NCI-H69 (cell line): Measurements from ENCODE around the gene CNTNAP5.
"Not testable (repeated sequence)": the region's sequence is repeated elsewhere in the genome, so short reads cannot be mapped to it uniquely, and the experiment has no call there.

Experiments
- DNase-seq: peaks from one replicate; lab custom pipeline; 2025; lab: John Stamatoyannopoulos, UW

Gene CNTNAP5

DNA sequence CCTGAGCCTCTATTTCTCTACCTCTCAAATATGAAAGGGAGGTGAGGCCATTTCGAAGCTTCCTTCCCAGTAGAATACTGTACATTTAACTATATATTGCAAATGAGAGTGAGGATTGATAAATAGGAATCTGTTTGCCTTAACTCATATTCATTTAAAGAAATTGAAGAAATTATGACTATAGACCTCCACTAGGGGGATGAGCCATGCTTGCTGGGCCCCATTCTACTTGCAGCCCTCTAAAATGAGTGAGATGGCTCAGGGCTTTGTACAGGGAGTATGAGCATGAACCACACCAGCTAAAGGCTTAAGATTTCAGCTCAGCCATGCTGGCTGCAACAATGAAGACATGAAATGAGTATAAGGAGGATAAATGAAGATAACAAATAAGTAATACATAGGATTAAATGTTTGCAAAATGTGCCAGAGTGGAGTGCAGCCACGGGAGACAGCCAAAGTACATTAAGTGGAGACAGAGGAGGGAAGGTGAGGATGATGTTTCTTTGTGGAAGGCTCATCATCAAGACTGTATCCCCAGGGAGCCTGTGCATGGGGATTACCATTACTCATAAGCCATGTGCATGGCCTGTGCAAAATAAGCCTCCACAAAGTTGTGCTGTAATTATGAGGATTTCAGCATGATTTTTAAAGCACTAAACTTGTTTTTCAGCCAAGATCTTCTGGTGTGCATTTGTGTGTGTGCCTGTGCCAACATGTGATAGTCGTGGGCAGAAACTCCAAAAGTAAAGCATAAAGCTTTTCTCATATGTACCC, 300.8 kb downstream of the CNTNAP5 start:
- DNase-seq, result no peak

DNA sequence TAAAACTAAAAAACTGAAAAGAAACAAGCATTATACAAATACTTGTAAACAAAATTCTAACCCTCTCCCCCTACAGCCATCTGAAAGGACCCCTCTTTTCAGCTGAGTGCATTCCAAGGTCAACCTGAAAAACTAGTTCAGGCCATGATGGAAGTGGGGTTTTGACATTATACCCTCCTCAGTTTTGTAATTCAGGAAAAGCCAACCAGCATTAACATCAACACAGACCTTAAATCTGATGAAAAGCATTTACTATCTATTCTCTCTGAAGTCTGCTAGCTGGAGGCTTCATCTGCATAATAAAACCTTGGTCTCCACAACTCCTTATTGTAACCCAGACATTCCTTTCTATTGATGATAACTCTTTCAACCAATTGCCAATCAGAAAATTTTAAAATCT, 302.2 kb downstream of the CNTNAP5 start:
- DNase-seq, result no peak

DNA sequence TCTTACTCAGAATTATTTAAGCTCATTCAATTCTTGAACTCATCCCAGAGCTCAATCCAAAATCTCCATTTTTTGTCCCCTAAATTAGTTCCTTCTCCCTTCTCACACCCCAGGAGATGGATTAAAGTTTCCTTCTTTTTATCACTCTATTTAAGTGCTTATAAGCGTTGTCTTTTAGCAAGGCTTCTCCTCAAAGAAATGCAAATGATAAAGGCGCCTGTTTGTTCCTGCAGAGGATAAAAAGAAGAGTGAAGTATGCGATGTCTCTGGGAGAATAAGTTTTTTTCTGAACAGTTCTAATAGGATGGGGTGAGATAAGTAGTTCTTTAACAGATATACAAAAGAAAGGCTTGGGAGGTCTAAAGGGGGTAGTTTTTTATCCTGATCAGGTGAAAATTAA, 303.3 kb downstream of the CNTNAP5 start:
- DNase-seq, result no peak

DNA sequence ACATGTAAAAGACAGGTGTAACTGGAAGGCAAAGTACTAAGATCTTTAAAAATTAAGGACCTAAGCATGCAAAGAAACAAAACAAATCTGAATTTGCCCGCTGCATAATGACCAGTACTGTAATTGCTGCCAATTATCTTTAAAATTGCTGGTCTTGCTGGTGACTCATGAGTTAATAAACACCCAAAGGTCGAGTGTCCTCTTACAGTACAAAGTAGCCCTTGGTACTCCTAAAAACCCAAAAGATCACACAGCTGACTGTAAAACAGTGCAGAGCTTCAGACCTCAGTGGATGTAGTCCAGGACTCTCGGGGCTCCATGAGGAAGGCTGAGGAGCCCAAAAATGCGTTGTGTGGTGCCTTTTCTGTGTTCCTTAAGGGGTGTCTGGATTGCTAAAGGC, 308.7 kb downstream of the CNTNAP5 start:
- no peak for DNase-seq

DNA sequence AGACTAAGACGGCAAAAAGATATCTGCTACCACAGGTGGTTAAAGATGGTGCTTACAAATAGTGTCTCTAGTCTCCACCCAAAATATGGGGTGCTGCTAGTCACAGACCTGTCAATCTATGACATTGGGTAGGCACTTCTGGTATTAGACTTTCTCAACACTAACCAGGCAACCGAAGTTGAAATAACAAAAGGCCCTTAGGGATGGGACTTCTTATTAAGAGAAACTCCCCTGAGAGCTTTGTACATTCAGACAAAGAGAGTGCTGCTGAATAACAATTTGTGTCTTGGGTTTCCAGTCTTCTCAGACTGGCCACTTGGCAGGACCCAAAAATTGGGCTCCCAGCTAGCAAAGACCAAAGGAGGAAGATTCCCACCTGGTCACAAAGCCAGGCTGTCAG, 310.0 kb downstream of the CNTNAP5 start:
- no peak for DNase-seq

DNA sequence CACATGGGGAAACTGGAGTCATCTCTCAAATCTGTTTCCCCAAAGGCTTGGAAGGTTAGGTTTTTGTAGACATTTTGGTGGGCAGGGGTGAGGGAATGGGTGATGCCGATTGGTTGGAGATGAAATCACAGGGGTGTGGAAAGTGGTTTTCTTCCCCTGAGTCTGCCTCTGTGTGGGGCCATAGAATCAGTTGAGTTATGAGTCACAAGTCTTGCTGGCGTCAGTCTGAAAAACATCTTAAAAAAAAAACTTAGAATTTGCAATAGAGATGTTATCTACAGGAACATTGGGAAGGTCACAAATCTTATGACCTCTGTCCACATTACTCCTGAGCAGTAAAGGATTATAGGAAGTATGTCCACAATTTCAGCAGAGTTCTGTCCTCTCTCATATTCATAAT, 314.6 kb downstream of the CNTNAP5 start:
- DNase-seq, result no peak

DNA sequence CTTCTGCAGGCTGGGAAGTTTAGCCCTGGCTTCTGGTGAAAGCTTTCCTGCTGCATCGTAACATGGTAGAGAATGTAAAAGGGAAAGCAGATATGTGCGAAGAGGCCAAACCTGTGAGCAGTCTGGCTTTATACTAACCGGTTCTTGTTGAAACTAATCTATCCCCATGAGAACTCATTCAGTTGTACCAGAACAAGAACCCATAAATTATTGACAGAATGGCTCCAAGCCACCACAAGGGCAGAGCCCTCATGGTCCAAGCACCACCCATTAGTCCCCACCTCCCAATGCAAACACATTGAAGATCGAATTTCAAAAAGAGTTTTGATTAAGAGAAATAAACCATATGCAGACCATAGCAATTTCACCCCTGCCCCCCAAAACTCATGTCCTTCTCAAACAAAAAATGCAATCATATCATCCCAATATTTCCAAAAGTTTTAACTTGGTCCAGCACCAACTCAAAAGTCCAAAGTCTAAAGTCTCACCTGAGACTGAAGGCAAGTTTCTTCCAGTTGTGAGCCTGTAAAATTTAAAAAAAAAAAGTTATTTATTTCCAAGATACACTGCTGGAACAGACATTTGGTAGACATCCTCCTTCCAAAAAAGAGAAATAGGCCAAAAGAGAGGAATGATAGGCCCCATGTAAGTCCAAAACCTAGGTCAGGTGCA, 318.9 kb downstream of the CNTNAP5 start:
- no peak for DNase-seq

DNA sequence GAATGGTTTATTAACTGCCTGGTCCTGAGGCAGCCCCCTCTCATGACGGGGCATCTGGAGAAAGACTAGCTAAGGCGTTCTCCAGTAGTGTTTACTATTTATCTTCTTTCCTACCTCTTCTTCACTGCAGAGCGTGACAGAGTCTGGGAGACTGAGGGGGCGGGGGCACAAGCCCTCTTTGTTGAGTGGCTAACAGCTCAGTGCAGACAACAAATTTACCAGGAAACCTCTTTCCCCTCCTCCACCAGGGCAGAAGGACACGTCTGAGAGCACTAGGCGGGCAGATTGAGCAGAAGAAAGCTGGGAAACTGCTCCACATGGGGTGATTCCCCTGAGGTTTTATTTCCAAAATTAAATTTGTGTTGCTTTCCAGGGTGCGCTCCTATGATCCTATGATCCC, 322.1 kb downstream of the CNTNAP5 start:
- DNase-seq, result no peak

DNA sequence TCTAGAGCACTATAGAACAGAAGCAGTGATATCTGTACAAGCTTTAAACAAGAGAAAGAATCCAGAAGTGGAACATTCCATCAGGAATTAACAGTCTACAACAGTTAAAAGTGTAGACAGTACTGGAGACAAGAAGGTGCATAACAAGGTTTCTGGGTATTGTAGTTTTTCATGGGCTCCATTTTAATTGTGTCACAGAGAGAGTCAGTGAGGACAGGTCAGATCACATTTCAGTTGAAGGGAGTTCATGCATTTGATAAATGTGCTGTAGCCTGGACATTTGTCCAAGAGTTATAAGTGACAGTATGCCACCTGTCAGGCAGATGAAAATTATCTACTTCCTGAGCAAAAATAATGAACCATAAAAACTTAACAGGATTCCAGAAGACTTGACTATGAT, 328.6 kb downstream of the CNTNAP5 start:
- no peak for DNase-seq

DNA sequence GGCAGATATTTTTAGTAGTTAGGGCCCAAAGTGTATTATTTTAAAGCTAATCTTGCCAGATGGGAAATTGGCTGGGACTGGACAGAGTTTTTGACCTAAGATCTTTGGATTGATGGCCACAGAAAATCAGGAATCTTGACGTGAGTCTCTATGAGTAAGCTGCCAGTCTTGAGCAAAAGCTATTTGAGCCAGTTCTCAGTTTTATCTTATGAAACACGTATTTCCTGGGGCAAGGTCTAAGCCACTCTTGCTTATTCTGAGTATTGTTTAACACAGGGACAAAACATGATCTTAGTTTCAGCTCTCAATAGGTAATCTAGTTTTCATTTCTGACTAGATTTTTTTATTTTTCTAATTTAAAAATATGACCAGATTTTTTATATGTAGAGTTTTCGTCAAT, 329.4 kb downstream of the CNTNAP5 start:
- DNase-seq, result no peak

DNA sequence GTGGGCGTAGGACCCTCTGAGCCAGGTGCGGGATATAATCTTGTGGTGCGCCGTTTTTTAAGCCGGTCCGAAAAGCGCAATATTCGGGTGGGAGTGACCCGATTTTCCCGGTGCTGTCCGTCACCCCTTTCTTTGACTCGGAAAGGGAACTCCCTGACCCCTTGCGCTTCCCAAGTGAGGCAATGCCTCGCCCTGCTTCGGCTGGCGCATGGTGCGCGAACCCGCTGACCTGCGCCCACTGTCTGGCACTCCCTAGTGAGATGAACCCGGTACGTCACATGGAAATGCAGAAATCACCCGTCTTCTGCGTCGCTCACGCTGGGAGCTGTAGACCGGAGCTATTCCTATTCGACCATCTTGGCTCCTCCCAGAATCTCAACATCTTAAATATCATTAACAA, 336.9 kb downstream of the CNTNAP5 start:
- DNase-seq, result not testable (repeated sequence)

DNA sequence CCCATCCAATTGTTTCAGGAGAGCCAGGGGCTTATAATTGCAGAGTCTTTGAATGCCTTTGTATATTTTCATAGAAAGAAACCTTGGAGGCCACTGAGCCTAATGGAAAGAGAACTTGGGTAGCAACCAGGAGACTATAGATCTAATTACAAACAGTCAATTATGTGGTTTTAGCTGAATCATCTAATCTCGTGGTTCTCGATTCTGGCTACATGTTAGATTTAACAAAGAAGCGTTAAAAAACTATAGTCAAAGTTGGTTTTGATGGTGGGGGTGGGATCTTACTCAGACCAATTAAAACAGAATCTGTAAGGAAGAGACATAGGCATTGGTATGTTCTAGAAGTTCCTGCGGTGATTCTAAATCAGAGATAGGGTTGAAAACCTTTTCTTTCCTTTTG, 344.1 kb downstream of the CNTNAP5 start:
- no peak for DNase-seq

DNA sequence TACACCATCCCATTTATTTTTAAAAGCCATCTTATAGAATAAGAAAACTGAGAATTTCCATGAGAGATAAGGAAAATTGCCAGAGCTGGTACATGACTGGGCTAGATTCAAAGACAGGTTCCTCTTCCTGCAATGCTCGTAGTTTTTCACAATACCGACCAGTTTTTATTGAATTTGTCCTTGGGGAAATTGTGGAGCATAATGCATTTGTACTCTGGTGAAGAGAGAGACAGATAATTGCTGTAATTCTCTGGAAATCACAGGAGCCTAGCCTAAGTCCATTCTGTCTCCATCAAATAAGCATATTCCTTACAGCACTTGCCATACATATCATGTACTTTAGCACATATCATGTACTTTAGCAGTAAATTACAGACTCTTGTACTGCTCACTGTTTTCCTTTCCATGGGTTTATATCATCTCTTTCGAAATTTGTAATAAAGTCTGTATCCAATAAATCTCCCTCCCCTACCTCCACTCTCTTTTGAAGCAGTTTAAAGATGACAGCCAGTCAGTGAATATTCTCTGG, 355.2 kb downstream of the CNTNAP5 start:
- no peak for DNase-seq

DNA sequence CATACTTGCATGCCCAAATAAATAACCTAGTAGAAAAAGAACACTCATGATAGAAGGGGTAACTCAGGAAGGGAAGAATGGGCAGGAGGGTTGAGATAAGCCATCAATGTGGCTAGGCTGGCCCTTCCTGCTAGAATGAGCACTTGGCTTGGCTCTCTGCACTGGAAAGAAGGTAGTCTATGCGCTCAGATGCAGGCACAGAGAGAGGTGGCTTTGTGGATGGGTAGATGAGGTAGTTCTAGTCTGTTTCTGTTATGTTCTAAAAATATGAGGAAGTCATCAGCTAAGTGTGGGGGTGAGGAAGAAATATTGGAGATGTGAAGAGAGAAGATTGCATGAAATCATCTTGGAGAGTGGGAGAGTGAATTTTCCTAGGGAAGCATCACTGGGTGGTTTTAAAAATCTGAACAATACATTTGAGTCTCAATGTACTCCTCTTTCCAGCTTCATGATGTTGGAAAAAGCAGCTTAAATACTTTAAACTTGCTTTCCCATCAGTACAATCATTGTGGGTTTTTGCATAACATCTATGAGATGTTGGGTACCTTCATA, 357.1 kb downstream of the CNTNAP5 start:
- DNase-seq, result no peak

DNA sequence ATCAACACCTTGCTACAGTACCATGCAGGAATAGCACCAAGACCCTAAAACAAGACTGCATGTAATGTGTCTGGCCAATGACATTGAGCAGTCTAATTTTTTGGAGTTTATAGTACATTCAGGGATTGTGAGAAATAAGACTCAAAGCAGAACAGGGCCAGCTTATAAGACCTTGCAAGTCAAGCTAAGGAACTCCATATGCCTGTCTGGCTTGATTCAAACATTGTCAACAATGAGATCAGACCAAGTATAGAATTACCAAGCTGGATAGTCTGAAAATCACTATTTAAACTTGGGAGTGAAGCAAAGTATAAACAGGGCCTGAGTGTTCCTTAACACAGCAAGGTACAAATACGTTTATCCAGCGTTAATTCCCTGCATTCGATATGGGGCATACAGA, 370.9 kb downstream of the CNTNAP5 start:
- no peak for DNase-seq

DNA sequence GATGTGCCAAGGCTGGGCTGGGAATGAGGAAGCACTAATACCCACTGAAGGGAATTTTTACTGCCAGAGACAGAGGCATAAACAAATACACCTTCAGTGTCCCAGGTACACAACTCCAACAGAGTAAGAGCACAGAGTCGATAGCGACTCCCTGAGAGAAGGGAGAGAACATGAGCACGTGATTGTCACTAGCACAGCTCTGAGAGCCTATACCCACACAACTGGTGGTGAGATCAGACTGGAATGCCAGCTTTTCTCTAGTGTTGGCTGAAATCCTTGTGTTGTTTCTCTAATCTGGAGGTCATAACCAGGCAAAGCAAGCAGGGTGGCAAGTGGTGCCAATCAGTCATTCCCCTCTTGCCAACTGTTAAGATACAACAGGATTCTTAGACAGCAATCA, 377.2 kb downstream of the CNTNAP5 start:
- no peak for DNase-seq

DNA sequence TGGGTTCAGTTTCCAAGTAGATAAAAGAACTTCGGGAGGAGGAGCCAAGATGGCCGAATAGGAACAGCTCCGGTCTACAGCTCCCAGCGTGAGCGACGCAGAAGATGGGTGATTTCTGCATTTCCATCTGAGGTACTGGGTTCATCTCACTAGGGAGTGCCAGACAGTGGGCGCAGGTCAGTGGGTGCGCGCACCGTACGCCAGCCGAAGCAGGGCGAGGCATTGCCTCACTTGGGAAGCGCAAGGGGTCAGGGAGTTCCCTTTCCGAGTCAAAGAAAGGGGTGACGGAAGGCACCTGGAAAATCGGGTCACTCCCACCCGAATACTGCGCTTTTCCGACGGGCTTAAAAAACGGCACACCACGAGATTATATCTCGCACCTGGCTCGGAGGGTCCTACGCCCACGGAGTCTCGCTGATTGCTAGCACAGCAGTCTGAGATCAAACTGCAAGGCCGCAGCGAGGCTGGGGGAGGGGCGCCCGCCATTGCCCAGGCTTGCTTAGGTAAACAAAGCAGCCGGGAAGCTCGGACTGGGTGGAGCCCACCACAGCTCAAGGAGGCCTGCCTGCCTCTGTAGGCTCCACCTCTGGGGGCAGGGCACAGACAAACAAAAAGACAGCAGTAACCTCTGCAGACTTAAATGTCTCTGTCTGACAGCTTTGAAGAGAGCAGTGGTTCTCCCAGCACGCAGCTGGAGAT, 382.9 kb downstream of the CNTNAP5 start:
- not testable (repeated sequence) for DNase-seq

DNA sequence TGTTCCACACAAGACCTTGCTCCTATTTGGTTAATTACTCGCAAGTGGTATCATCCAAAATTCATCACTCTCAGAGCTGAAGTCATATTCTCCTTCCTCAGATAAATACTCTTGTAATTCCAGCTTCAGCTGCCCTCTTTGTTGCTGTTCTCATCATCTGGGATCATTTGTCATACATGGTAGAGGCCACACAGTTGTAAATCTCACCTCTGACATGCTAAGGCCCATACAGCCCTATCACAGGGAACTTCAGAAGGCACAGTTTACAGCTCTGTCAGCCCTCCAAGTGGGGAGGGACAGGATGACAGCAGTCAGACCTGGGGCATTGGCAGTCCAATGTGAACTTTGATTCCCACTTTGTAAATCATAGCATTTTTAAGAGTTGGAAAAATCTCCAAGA, 399.0 kb downstream of the CNTNAP5 start:
- no peak for DNase-seq

DNA sequence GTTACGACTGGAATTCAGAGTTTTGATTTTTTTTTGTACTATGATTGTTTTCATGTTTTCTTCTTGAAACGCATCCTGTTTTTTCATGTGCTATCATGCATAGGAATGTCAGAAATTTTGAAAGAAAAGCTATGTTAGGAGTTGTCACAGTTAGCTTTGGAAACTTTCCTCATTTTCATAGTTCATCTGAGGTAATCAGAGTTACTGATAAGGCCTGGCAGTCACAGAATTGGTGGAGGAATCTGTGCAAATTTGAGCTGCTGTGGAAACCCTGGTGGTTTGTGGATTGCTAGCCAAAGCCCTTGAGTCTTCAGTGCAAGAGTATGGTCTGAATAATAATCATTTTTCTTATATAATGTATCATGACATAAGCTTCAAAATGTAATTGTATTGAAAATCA, 401.0 kb downstream of the CNTNAP5 start:
- no peak for DNase-seq

DNA sequence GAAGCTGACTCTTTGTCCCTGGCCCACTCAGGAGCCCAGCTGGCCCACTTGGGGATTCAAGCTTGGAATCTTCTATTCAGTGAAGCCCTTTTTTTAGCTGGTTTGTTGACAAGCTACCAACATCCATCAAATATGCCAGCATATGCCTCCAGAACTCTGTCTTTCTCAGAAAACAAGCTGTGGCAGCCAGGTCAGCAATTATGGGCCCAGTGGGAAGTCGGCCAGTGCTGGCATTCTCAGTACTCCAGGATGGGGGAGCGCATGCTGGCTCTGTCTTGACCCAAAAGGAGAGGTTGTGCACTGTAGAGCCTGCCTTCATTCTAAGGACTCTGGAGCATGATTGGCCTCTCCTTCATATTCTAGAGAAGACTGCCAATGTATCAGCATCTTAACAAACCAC, 401.5 kb downstream of the CNTNAP5 start:
- no peak for DNase-seq

DNA sequence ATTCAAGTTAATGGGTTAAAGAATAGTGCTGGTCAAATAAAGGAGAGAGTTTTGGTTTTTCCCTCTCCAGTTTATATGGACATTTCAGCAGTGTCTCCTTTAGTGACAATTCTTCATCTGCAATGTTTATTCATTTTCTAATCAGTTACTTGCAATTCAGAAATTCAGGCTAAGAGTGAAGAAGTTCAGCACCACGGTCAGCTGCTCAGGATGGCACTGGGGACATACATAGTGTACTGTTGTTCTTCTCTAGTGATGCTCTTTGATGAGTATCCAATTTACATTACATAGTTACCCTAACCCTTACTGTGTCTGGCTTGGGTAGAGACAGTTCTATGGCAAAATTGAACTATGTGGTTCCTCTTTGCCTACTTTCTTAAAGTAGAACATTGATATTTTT, 412.7 kb downstream of the CNTNAP5 start:
- no peak for DNase-seq

DNA sequence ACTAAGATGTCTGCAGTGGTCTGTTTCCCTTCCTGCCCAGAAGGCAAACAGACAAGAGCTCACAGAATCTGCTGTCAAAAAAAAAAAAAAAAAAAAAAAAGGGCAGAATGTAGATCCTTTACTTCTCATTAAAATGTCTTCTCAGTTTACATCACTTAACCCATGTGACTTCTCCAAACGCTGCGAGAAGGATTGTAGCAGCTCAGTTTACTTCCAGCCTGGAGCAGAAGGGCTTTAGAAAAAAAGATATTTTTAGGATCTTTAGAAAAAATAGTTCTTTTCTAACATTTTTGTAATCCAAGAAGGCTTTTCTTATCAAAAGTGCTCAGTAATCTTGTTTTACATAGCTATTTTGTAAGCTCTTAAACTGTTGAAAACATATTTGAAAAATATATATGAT, 425.4 kb downstream of the CNTNAP5 start:
- no peak for DNase-seq

DNA sequence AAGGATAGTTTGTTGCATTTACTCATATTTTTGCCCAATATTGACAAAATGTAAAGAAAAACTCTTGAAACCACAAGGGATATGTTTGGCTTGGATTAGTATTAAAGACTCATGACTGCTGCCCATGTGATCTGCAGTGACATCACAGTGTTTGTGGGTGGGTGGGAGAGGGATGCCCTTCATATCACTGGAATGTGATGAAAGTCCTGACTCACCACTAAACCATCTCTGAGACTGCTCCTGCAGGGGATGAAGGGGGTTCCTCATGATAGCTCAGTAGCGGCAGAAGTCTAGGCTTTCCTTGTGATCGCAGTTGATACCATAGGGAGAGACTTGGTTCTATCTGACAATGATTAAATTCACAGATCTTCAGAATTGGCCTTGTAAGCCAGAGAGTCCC, 451.2 kb downstream of the CNTNAP5 start:
- DNase-seq, result no peak
